ENCODE data around the gene OR52E5.

OR52E5 gene

DNA sequence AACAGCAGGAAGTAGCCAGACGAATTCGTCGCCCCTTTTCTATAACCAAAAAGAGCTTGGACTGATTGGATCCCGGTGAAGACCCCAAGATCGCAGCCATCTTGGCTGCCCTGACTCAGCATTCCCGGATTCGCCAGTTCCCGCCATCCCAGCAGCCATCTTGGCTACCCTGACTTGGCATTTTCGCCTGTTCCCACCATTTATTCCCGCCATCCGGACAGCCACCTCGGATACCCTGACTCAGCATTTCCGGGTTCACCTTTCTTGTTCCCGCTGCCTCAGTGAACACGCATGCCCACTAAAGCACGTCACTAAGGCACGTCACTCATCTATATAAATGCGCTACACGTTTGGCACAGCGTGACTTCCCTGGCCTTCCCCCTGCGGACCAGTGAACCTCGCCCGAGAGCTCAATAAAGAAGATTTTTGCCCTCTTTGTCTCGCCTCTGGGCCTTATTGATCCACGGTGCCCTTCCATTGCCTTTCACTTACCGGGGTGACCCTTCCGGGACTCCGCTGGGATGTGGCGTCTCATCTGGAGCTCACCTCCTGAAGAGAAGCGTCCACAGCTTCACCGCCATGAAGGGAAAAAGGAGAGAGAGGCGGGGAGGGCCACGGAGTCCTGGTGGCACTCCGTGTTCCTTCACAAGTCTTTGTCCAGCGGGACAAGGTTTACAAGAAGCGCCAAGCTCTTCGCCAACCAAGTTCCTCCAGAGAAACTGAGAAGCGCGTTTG, 45.0 kb downstream of the OR52E5 start:
- Histone ChIP-seq H3K79me2 (ENCODE audit: insufficient read depth, low read length) (no peaks in the 10 kb centered on the region), H2AFZ (ENCODE audit: low read depth, low read length) (no peak overlapping the region), H3K4me3 (ENCODE audit: low read depth in 1 of 2, low read length in 2 of 2) (no peak overlapping the region), H3K27ac (ENCODE audit: low read length) (no peak overlapping the region), H3K36me3 (ENCODE audit: insufficient read depth, low read length) (no peaks in the 10 kb centered on the region), H3K4me2 (ENCODE audit: insufficient read depth, low read length) (no peak overlapping the region), H4K20me1 (ENCODE audit: insufficient read depth, low read length) (no peaks in the 10 kb centered on the region), H3K9me3 (ENCODE audit: insufficient read depth, low read length, severe bottlenecking) (no peaks in the 10 kb centered on the region), H3K4me1 (ENCODE audit: insufficient read depth, low read length) (no peaks in the 10 kb centered on the region), H3K27me3 (ENCODE audit: insufficient read depth, low read length, poor library complexity) (no peaks in the 10 kb centered on the region), H3K9ac (ENCODE audit: low read depth, low read length) (no peak overlapping the region)
- DNase-seq (no peak), ATAC-seq (ENCODE audit: insufficient read depth, low read depth) (no peak)
- TF ChIP-seq, protein P1, sequence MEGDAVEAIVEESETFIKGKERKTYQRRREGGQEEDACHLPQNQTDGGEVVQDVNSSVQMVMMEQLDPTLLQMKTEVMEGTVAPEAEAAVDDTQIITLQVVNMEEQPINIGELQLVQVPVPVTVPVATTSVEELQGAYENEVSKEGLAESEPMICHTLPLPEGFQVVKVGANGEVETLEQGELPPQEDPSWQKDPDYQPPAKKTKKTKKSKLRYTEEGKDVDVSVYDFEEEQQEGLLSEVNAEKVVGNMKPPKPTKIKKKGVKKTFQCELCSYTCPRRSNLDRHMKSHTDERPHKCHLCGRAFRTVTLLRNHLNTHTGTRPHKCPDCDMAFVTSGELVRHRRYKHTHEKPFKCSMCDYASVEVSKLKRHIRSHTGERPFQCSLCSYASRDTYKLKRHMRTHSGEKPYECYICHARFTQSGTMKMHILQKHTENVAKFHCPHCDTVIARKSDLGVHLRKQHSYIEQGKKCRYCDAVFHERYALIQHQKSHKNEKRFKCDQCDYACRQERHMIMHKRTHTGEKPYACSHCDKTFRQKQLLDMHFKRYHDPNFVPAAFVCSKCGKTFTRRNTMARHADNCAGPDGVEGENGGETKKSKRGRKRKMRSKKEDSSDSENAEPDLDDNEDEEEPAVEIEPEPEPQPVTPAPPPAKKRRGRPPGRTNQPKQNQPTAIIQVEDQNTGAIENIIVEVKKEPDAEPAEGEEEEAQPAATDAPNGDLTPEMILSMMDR (IDR thresholded peaks at IDR 0.05; ENCODE audit: borderline replicate concordance, extremely low read depth, low read length, poor library complexity, severe bottlenecking): no peak
- no peak for TF ChIP-seq EZH2 (IDR thresholded peaks at IDR 0.05; ENCODE audit: borderline replicate concordance, low read depth, low read length, severe bottlenecking)

DNA sequence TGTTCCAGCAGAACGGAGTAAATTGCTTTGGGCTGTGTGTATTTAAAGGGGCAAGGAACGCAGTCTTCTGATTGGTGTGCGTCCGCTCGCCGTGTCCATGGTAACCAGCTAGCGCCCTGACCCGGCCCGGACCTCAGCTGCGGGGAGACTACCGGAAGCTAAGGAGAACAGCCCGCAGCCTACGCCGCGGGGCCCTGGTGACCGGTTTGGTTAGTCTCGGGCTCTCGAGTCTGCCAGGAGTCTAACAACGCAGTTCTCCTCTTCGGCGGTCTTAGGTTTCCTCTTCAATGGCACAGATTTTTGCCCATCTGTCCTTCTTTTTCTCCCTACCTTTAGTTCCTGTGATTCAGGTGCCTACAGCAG, 45.6 kb downstream of the OR52E5 start:
- H3K79me2 ChIP-seq (ENCODE audit: insufficient read depth, low read length): no peaks in the 10 kb centered on the region
- ATAC-seq (ENCODE audit: insufficient read depth, low read depth) (no peak), DNase-seq (no peak)
- no peaks in the 10 kb centered on the region for H3K9me3 ChIP-seq (ENCODE audit: insufficient read depth, low read length, severe bottlenecking)
- no peaks in the 10 kb centered on the region for H3K27me3 ChIP-seq (ENCODE audit: insufficient read depth, low read length, poor library complexity)
- no peaks in the 10 kb centered on the region for H3K4me1 ChIP-seq (ENCODE audit: insufficient read depth, low read length)
- no peak overlapping the region for H3K27ac ChIP-seq (ENCODE audit: low read length)
- H3K4me2 ChIP-seq (ENCODE audit: insufficient read depth, low read length): no peak overlapping the region
- H3K36me3 ChIP-seq (ENCODE audit: insufficient read depth, low read length): no peaks in the 10 kb centered on the region
- no peak for TF ChIP-seq EZH2 (IDR thresholded peaks at IDR 0.05; ENCODE audit: borderline replicate concordance, low read depth, low read length, severe bottlenecking)
- TF ChIP-seq, protein P1 (IDR thresholded peaks at IDR 0.05; ENCODE audit: borderline replicate concordance, extremely low read depth, low read length, poor library complexity, severe bottlenecking): no peak
- no peak overlapping the region for H3K9ac ChIP-seq (ENCODE audit: low read depth, low read length)
- no peak overlapping the region for H3K4me3 ChIP-seq (ENCODE audit: low read depth in 1 of 2, low read length in 2 of 2)
- H4K20me1 ChIP-seq (ENCODE audit: insufficient read depth, low read length): no peaks in the 10 kb centered on the region
- H2AFZ ChIP-seq (ENCODE audit: low read depth, low read length): no peak overlapping the region

DNA sequence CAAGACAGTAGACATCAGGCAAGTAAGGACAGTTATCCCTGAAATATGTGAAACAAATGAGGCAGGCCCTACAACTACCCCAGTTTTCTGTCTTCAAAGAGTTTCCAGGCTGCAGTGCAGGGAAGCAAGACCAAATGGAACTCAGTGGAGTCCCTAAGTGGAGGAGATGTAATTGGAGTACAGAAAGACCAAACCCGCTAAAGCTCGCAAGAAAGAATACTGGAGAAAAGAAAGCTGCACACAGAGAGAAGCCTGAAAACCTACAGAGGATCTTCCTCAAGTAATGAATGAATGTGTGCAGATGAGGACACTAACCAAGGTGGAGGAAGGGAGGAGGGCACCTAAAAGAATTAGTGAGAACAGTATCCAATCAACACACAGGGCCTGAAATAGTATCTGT, 47.7 kb downstream of the OR52E5 start:
- Histone ChIP-seq H3K9me3 (ENCODE audit: insufficient read depth, low read length, severe bottlenecking) (no peaks in the 10 kb centered on the region), H3K4me1 (ENCODE audit: insufficient read depth, low read length) (no peaks in the 10 kb centered on the region), H3K36me3 (ENCODE audit: insufficient read depth, low read length) (no peaks in the 10 kb centered on the region), H2AFZ (ENCODE audit: low read depth, low read length) (no peak overlapping the region), H4K20me1 (ENCODE audit: insufficient read depth, low read length) (no peaks in the 10 kb centered on the region), H3K27ac (ENCODE audit: low read length) (no peak overlapping the region), H3K4me2 (ENCODE audit: insufficient read depth, low read length) (no peak overlapping the region), H3K4me3 (ENCODE audit: low read depth in 1 of 2, low read length in 2 of 2) (no peak overlapping the region), H3K27me3 (ENCODE audit: insufficient read depth, low read length, poor library complexity) (peaks cover 4% of the 10 kb centered on the region), H3K9ac (ENCODE audit: low read depth, low read length) (no peak overlapping the region), H3K79me2 (ENCODE audit: insufficient read depth, low read length) (no peaks in the 10 kb centered on the region)
- TF ChIP-seq EZH2 (IDR thresholded peaks at IDR 0.05; ENCODE audit: borderline replicate concordance, low read depth, low read length, severe bottlenecking): no peak
- TF ChIP-seq, protein P1 (IDR thresholded peaks at IDR 0.05; ENCODE audit: borderline replicate concordance, extremely low read depth, low read length, poor library complexity, severe bottlenecking): no peak
- no peak for ATAC-seq (ENCODE audit: insufficient read depth, low read depth)
- DNase-seq: no peak

Measured in DND-41 (cell line).